Cardiac ventricle fibroblast (primary cell): Measurements from ENCODE around the gene KCNS1. TPM values are rescaled to one million over a fixed set of nuclear protein-coding genes. Genes with fewer than 3 reads are reported as not detected.

Experiments
- total RNA-seq: library from RNA; depleted of rRNA; stranded (reverse); fragments of >200 nt; gene quantifications from 2 replicates; pipeline ENCODE4 v1.2.3, GENCODE V29; 2015

The KCNS1 gene
- total RNA-seq, result 1.4 and 2.4 TPM in 2 replicates

GRCh38 chr20:45100563-45101245 is at the start of gene KCNS1:
KCNS1 (minus strand) TSS chr20:45101127; CDS start chr20:45099236, 1,891 bp downstream.

GRCh38 chr20:45124365-45124764 is 23.4 kb upstream of the KCNS1 start, which contains the start of gene WFDC12:
WFDC12 (minus strand) TSS chr20:45124465; CDS start chr20:45124447, 18 bp downstream.

GRCh38 chr20:45114465-45115385 is 13.8 kb upstream of the KCNS1 start, which contains the start of gene WFDC5:
WFDC5 (minus strand) TSS chr20:45115174; CDS start chr20:45115083, 91 bp downstream.

Other genes starting within 250 kb of the KCNS1 start
- gene YWHAB, start 215.4 kb downstream of the KCNS1 start, total RNA-seq, result 91.6 and 99.4 TPM in 2 replicates
- 5.1 and 7.4 TPM in 2 replicates for gene PABPC1L, start 191.1 kb downstream of the KCNS1 start, total RNA-seq
- gene TOMM34, start 140.7 kb downstream of the KCNS1 start, total RNA-seq, result 18.4 and 21.6 TPM in 2 replicates
- 14.0 and 15.0 TPM in 2 replicates for gene STK4, start 134.6 kb downstream of the KCNS1 start, total RNA-seq
- gene WFDC5, start 14.0 kb upstream of the KCNS1 start, total RNA-seq, result not detected in 2 replicates
- not detected in 2 replicates for gene WFDC12, start 23.3 kb upstream of the KCNS1 start, total RNA-seq
- gene PI3, start 73.8 kb upstream of the KCNS1 start, total RNA-seq, result not detected in 2 replicates
- gene SEMG1, start 105.9 kb upstream of the KCNS1 start, total RNA-seq, result not detected in 2 replicates
- not detected in 2 replicates for gene SEMG2, start 120.2 kb upstream of the KCNS1 start, total RNA-seq
- gene SLPI, start 153.4 kb upstream of the KCNS1 start, total RNA-seq, result not detected in 2 replicates
- not detected in 2 replicates for gene RBPJL, start 205.7 kb upstream of the KCNS1 start, total RNA-seq
- gene MATN4, start 207.2 kb upstream of the KCNS1 start, total RNA-seq, result not detected in 2 replicates
- gene SDC4, start 247.3 kb upstream of the KCNS1 start, total RNA-seq, result 65.5 and 71.7 TPM in 2 replicates